Ascending aorta (tissue), 2 donors: Measurements from ENCODE around the gene PNPLA5. TPM values are rescaled to one million over a fixed set of nuclear protein-coding genes. Genes with fewer than 3 reads are reported as not detected.

ENCODE experiments used
- DNase-seq, 2 donors: peaks; one replicate each; pipeline ENCODE4 v3.0.0-alpha.2; 2019; ENCODE audit warnings: low spot score in 2 of 2
- H3K27ac ChIP-seq, 2 donors: fragments of 200-600 bp; sonication (generic); one replicate each; pipeline ENCODE4 v1.5.1; 2016 to 2017; ENCODE audit warnings: mild to moderate bottlenecking in 1 of 2
- H3K27me3 ChIP-seq: fragments of 200-600 bp; sonication (generic); one replicate; pipeline ENCODE4 v1.5.1; 2017
- H3K36me3 ChIP-seq, 2 donors: fragments of 200-600 bp; sonication (generic); one replicate each; pipeline ENCODE4 v1.5.1; 2016
- H3K4me1 ChIP-seq, 2 donors: fragments of 200-600 bp; sonication (generic); one replicate each; pipeline ENCODE4 v1.5.1; 2016 to 2017; ENCODE audit warnings: mild to moderate bottlenecking in 1 of 2
- H3K4me3 ChIP-seq, 2 donors: fragments of 200-600 bp; sonication (generic); one replicate each; pipeline ENCODE4 v1.5.1; 2016 to 2017; ENCODE audit warnings: mild to moderate bottlenecking in 1 of 2
- H3K9me3 ChIP-seq, 2 donors: fragments of 200-600 bp; sonication (generic); one replicate each; pipeline ENCODE4 v1.5.1; 2016
- CTCF ChIP-seq, 3 experiments: fragments of 200-600 bp in 2 of 3; fragments of 450-650 bp in 1 of 3; sonication (generic) in 2 of 3; IDR thresholded peaks; one replicate each; pipeline ENCODE4 v1.5.1; 2016 to 2019; ENCODE audit warnings: antibody characterized with exemption in 3 of 3, mild to moderate bottlenecking in 1 of 3, moderate library complexity in 1 of 3
- intact Hi-C: fragments of 100-400 bp; cut with DNase I; formaldehyde crosslinking; loops from one replicate; pipeline ENCODE4 v1.15.1; 2023
- total RNA-seq: library from RNA; depleted of rRNA; stranded (reverse); fragments of >200 nt; gene quantifications from one replicate; pipeline ENCODE4 v1.1.0, GENCODE V29; 2016

Gene PNPLA5
- total RNA-seq, 1 donor from 2014 or later: not detected

- intact Hi-C loops: no loop called here
Observed at GRCh38 chr22:43885786-43886185, 6.0 kb downstream of the PNPLA5 start.

GRCh38 chr22:43885319-43885671, 6.5 kb downstream of the PNPLA5 start:
- no peak for DNase-seq
- TF ChIP-seq CTCF (IDR thresholded peaks at IDR 0.05): no peak
- Histone ChIP-seq H3K36me3 (no peaks in the 10 kb centered on the region), H3K4me3 (no peak overlapping the region), H3K9me3 (no peaks in the 10 kb centered on the region), H3K27ac (no peak overlapping the region), H3K4me1 (no peaks in the 10 kb centered on the region), H3K27me3 (no peaks in the 10 kb centered on the region)
- intact Hi-C loops: no loop called here

More at GRCh38 chr22:43885786-43886185, 6.0 kb downstream of the PNPLA5 start:
- TF ChIP-seq CTCF (IDR thresholded peaks at IDR 0.05): no peak
- Histone ChIP-seq H3K4me3 (no peak overlapping the region), H3K36me3 (no peaks in the 10 kb centered on the region), H3K9me3 (no peaks in the 10 kb centered on the region), H3K27me3 (no peaks in the 10 kb centered on the region), H3K27ac (no peak overlapping the region), H3K4me1 (no peaks in the 10 kb centered on the region)
- no peak for DNase-seq

- Histone ChIP-seq H3K27ac (no peak overlapping the region), H3K27me3 (no peaks in the 10 kb centered on the region), H3K4me3 (no peak overlapping the region), H3K9me3 (no peaks in the 10 kb centered on the region), H3K36me3 (no peaks in the 10 kb centered on the region), H3K4me1 (no peaks in the 10 kb centered on the region)
- intact Hi-C loops: no loop called here
- TF ChIP-seq CTCF (IDR thresholded peaks at IDR 0.05): peak; percentile 5 to 48 (median 36)
- no peak for DNase-seq
Observed at GRCh38 chr22:43884600-43885318, 7.1 kb downstream of the PNPLA5 start.

- Histone ChIP-seq H3K27me3 (no peaks in the 10 kb centered on the region), H3K36me3 (no peaks in the 10 kb centered on the region), H3K27ac (no peak overlapping the region), H3K4me3 (no peak overlapping the region), H3K9me3 (no peaks in the 10 kb centered on the region), H3K4me1 (no peaks in the 10 kb centered on the region)
- TF ChIP-seq CTCF (IDR thresholded peaks at IDR 0.05): no peak
- intact Hi-C loops: no loop called here
- no peak for DNase-seq
Observed at GRCh38 chr22:43883719-43884415, 7.9 kb downstream of the PNPLA5 start.

GRCh38 chr22:43883012-43883661, 8.7 kb downstream of the PNPLA5 start:
- H3K4me1 ChIP-seq: no peaks in the 10 kb centered on the region
- intact Hi-C loops: no loop called here
- TF ChIP-seq CTCF (IDR thresholded peaks at IDR 0.05): peak in 2 of 3 experiments; percentile 8 to 19
- H3K36me3 ChIP-seq: no peaks in the 10 kb centered on the region
- no peaks in the 10 kb centered on the region for H3K9me3 ChIP-seq
- H3K27ac ChIP-seq: no peak overlapping the region
- no peak for DNase-seq
- H3K27me3 ChIP-seq: no peaks in the 10 kb centered on the region
- H3K4me3 ChIP-seq: no peak overlapping the region
